GM23338 (cell line): ENCODE measurements around the gene ICAM5. TPM values are rescaled to one million over a fixed set of nuclear protein-coding genes. Genes with fewer than 3 reads are reported as not detected.

ENCODE experiments used
- ATAC-seq: fragments of 200-7000 bp; cut with Tn5 transposase; 3 replicates; pipeline ENCODE4 v1.9.1; 2020
- DNase-seq: peaks from one replicate; pipeline ENCODE4 v3.0.0-alpha.2; 2015; ENCODE audit warnings: low spot score
- H2AFZ ChIP-seq: fragments of 200-600 bp; sonication (generic); 2 replicates; pipeline ENCODE4 v1.8.0; 2016; ENCODE audit warnings: antibody characterized with exemption, mild to moderate bottlenecking, moderate library complexity
- H3F3A ChIP-seq: fragments of 200-600 bp; sonication (generic); replicated peaks from 2 replicates; pipeline ENCODE4 v1.8.0; 2017; ENCODE audit warnings: antibody characterized with exemption, mixed run types, low read depth
- H3K27ac ChIP-seq: fragments of 200-600 bp; sonication (generic); 2 replicates; pipeline ENCODE4 v1.6.1; 2016; ENCODE audit warnings: low read depth
- H3K27me3 ChIP-seq: fragments of 200-600 bp; sonication (generic); 2 replicates; pipeline ENCODE4 v1.8.0; 2016; ENCODE audit warnings: mild to moderate bottlenecking, mixed run types, moderate library complexity; ENCODE audit not compliant: insufficient read depth
- H3K36me3 ChIP-seq: fragments of 200-600 bp; sonication (generic); 2 replicates; pipeline ENCODE4 v1.8.0; 2016; ENCODE audit warnings: mild to moderate bottlenecking; ENCODE audit not compliant: insufficient read depth
- H3K4me1 ChIP-seq: fragments of 200-600 bp; sonication (generic); 2 replicates; pipeline ENCODE4 v1.8.0; 2016; ENCODE audit warnings: mild to moderate bottlenecking, moderate library complexity; ENCODE audit not compliant: insufficient read depth
- H3K4me2 ChIP-seq: fragments of 200-600 bp; sonication (generic); 2 replicates; pipeline ENCODE4 v1.7.1; 2017; ENCODE audit warnings: mixed run types
- H3K4me3 ChIP-seq: fragments of 200-600 bp; sonication (generic); 2 replicates; pipeline ENCODE4 v1.6.1; 2016; ENCODE audit warnings: mixed run types
- H3K79me2 ChIP-seq: fragments of 200-600 bp; sonication (generic); replicated peaks from 2 replicates; pipeline ENCODE4 v1.8.0; 2017; ENCODE audit warnings: mild to moderate bottlenecking; ENCODE audit not compliant: insufficient read depth
- H3K9me2 ChIP-seq: fragments of 200-600 bp; sonication (generic); 2 replicates; pipeline ENCODE4 v1.8.0; 2017; ENCODE audit not compliant: insufficient read depth
- H4K20me1 ChIP-seq: fragments of 200-600 bp; sonication (generic); replicated peaks from 2 replicates; pipeline ENCODE4 v1.8.0; 2017; ENCODE audit warnings: mild to moderate bottlenecking; ENCODE audit not compliant: insufficient read depth
- H3K27ac Mint-ChIP-seq: 2 replicates; pipeline ENCODE4 v1.8.0; 2020; ENCODE audit warnings: inconsistent platforms, mild to moderate bottlenecking, moderate library complexity, mixed read lengths
- H3K27me3 Mint-ChIP-seq: 3 replicates; pipeline ENCODE4 v1.8.0; 2022; ENCODE audit warnings: low read depth, mild to moderate bottlenecking, moderate library complexity, mixed read lengths, inconsistent platforms; ENCODE audit not compliant: insufficient read depth, poor library complexity
- H3K36me3 Mint-ChIP-seq: 3 replicates; pipeline ENCODE4 v1.8.0; 2021; ENCODE audit warnings: low read depth, mild to moderate bottlenecking, inconsistent platforms, moderate library complexity, mixed read lengths
- H3K4me1 Mint-ChIP-seq: 3 replicates; pipeline ENCODE4 v1.8.0; 2020; ENCODE audit warnings: mild to moderate bottlenecking, inconsistent platforms, mixed read lengths
- H3K4me3 Mint-ChIP-seq: 3 replicates; pipeline ENCODE4 v1.8.0; 2021; ENCODE audit warnings: moderate library complexity, mild to moderate bottlenecking, inconsistent platforms, mixed read lengths
- H3K9me3 Mint-ChIP-seq: 3 replicates; pipeline ENCODE4 v1.8.0; 2020; ENCODE audit warnings: moderate library complexity, mild to moderate bottlenecking, inconsistent platforms, mixed read lengths
- CREB1 ChIP-seq: fragments of 250-450 bp; sonication (Bioruptor Pico); IDR thresholded peaks from 2 replicates; pipeline ENCODE4 v1.5.0; 2020; ENCODE audit warnings: low read depth, mild to moderate bottlenecking, moderate library complexity
- CTCF ChIP-seq, 2 experiments: fragments of 200-600 bp in 1 of 2; sonication (generic) in 1 of 2; conservative IDR thresholded peaks; 2 replicates each; pipeline versions ENCODE4 v1.5.1 to v1.6.1; 2016 to 2017; ENCODE audit warnings: antibody characterized with exemption in 2 of 2, low read depth in 2 of 2, mild to moderate bottlenecking in 2 of 2, moderate library complexity in 1 of 2
- ETS1 ChIP-seq: IDR thresholded peaks from 2 replicates; pipeline ENCODE4 v1.6.1; 2016; ENCODE audit warnings: antibody characterized with exemption
- EZH2 ChIP-seq: fragments of 200-600 bp; sonication (generic); IDR thresholded peaks from one replicate; pipeline ENCODE4 v1.8.0; 2017; ENCODE audit warnings: antibody characterized with exemption, mild to moderate bottlenecking, low read depth; ENCODE audit not compliant: unreplicated experiment
- EZH2phosphoT487 ChIP-seq: fragments of 200-600 bp; sonication (generic); IDR thresholded peaks from one replicate; pipeline ENCODE4 v1.8.1; 2018; ENCODE audit warnings: antibody characterized with exemption; ENCODE audit not compliant: unreplicated experiment
- JUNB ChIP-seq: IDR thresholded peaks from one replicate; pipeline ENCODE4 v1.6.1; 2016; ENCODE audit warnings: antibody characterized with exemption; ENCODE audit not compliant: unreplicated experiment
- NANOG ChIP-seq: IDR thresholded peaks from 2 replicates; pipeline ENCODE4 v1.6.1; 2016; ENCODE audit warnings: antibody characterized with exemption, borderline replicate concordance
- POLR2AphosphoS5 ChIP-seq: IDR thresholded peaks from 2 replicates; pipeline ENCODE4 v1.6.1; 2016; ENCODE audit warnings: antibody characterized with exemption, low read depth
- REST ChIP-seq: IDR thresholded peaks from one replicate; pipeline ENCODE4 v1.6.1; 2018; ENCODE audit warnings: antibody characterized with exemption; ENCODE audit not compliant: unreplicated experiment
- STAT1 ChIP-seq: IDR thresholded peaks from one replicate; pipeline ENCODE4 v1.6.1; 2016; ENCODE audit warnings: antibody characterized with exemption; ENCODE audit not compliant: unreplicated experiment
- ZNF114 ChIP-seq: fragments of 250-450 bp; sonication (Bioruptor Pico); IDR thresholded peaks from 2 replicates; pipeline ENCODE4 v1.5.0; 2020; ENCODE audit warnings: mild to moderate bottlenecking, moderate library complexity
- ZNF331 ChIP-seq: fragments of 250-450 bp; sonication (Bioruptor Pico); IDR thresholded peaks from 2 replicates; pipeline ENCODE4 v1.5.0; 2020; ENCODE audit warnings: low read depth, mild to moderate bottlenecking, moderate library complexity
- ZNF462 ChIP-seq: fragments of 250-450 bp; sonication (Bioruptor Pico); IDR thresholded peaks from 2 replicates; pipeline ENCODE4 v1.5.0; 2020; ENCODE audit warnings: mild to moderate bottlenecking, moderate library complexity
- polyA plus RNA-seq: library from polyadenylated mRNA; unstranded; fragments of >200 nt; fragmentation: Nextera tagmentation; extraction: Ambion mirVana; gene quantifications from 2 replicates; pipeline ENCODE4 v1.2.1, GENCODE V29; 2016
- total RNA-seq: library from RNA; depleted of rRNA; stranded (reverse); fragments of >200 nt; shearing (Covaris generic); gene quantifications from 2 replicates; pipeline ENCODE4 v1.2.3, GENCODE V29; 2014

Gene ICAM5
- total and polyA plus RNA-seq, 2 experiments from 2014 or later, result 0.47 to 4.6 TPM

GRCh38 chr19:10305139-10305806, 15.5 kb downstream of the ICAM5 start:
- no peak for ATAC-seq
- no peaks in the 10 kb centered on the region for H3K79me2 ChIP-seq
- H4K20me1 ChIP-seq, result no peaks in the 10 kb centered on the region
- TF ChIP-seq STAT1 (no peak), CTCF (conservative IDR thresholded peaks at IDR 0.05; ENCODE audit: low read depth in 2 of 2) (no peak), ZNF331 (no peak), REST (no peak), ZNF462 (CRISPR knock-in tag) (no peak), CREB1 (CRISPR knock-in tag) (no peak), ZNF114 (CRISPR knock-in tag) (no peak), JUNB (no peak), EZH2phosphoT487 (no peak), POLR2AphosphoS5 (no peak), NANOG (no peak), ETS1 (no peak), EZH2 (no peak)
- no peaks in the 10 kb centered on the region for H3K36me3 Mint-ChIP-seq
- no peaks in the 10 kb centered on the region for H3K4me1 ChIP-seq
- H3K27me3 Mint-ChIP-seq, result peaks cover 23% of the 10 kb centered on the region
- H2AFZ ChIP-seq, result no peak overlapping the region
- H3K27me3 ChIP-seq, result no peaks in the 10 kb centered on the region
- H3K4me1 Mint-ChIP-seq, result no peaks in the 10 kb centered on the region
- no peak overlapping the region for H3K4me3 ChIP-seq
- H3K36me3 ChIP-seq, result no peaks in the 10 kb centered on the region
- no peak overlapping the region for H3K4me2 ChIP-seq
- H3K27ac Mint-ChIP-seq, result no peak overlapping the region
- H3K9me3 Mint-ChIP-seq, result no peaks in the 10 kb centered on the region
- H3F3A ChIP-seq, result no peaks in the 10 kb centered on the region
- no peak overlapping the region for H3K4me3 Mint-ChIP-seq
- no peaks in the 10 kb centered on the region for H3K9me2 ChIP-seq
- DNase-seq, result no peak
- no peak overlapping the region for H3K27ac ChIP-seq
